HG02885 (cell line): ENCODE measurements around the gene GPR146.
A peak's percentile ranks its signal among the peaks of the same experiment; 100 is the strongest.
"Not testable (repeated sequence)": the region's sequence is repeated elsewhere in the genome, so short reads cannot be mapped to it uniquely, and the experiment has no call there.

ENCODE experiments used
- ATAC-seq: cut with Tn5 transposase; IDR thresholded peaks from one replicate; pipeline ENCODE4 v1.9.1; 2021; ENCODE audit warnings: mild to moderate bottlenecking; ENCODE audit not compliant: unreplicated experiment, poor library complexity

GPR146 gene

GRCh38 chr7:1024876-1025742 lies 19.2 kb upstream of the GPR146 start:
- ATAC-seq, result no peak

DNA sequence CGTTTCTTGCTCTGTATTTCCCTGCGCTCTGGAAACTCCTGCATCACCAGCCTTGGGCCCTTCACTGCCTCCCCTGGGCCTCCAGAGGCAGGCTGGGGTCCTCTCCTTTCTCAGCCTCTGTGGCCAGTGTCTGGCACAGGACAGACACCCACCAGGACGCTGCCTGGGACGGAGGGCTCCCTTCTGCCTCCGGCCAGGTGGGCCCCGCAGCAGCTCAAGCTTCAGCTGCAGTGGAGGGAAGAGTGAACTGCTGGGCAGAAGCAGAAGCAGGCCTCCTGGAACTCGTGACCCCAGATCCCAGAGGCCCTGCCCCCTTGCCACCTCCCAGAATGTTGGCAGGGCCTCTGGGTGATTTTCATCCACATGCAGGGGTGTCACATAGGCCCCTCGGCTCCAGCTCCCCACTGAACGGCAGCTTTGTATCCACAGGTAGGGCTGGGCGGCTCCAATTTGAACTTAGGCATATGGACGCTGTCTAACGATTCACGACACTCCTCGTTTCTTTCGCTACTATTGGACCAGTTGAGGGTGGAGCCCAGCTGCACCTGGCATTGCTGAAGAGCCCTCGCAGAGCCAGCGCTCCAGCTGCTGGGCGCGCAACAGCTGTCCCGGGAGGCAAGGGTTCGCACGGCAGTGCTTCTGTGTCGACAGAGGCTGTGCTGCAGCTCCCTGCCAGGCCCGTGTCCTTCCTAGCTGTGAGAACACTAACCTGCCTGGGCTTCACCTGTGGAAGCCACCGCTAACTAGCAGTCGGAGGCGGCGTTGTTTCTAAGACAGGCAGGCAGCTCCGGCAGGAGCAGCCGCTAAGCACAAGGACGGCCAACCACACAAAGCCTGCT lies 18.4 kb upstream of the GPR146 start:
- ATAC-seq, result no peak

DNA sequence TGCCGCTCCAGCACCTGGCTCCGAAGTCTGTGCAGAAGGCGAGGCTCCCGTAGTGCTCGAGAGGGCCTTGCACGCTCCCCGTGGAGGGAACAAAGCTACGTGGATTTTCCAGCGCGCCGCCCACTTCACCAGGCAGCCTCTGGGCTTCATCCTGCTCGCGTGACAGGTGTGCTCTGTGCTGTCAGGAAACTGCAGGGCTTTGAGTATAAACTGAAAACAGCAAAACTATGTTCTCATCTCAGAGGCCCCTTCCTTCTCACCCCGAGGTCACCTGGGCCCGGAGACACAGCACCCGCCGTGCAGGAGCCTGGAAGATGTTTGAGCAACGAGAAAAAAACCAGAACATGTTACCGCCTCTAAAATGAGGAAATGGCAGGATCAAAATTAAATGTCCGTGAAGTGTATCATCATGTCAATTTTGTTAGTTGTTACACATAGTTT lies 17.6 kb upstream of the GPR146 start:
- ATAC-seq, result no peak

- peak; percentile 2 for ATAC-seq
Measured at GRCh38 chr7:1027242-1028043, 16.9 kb upstream of the GPR146 start.

DNA sequence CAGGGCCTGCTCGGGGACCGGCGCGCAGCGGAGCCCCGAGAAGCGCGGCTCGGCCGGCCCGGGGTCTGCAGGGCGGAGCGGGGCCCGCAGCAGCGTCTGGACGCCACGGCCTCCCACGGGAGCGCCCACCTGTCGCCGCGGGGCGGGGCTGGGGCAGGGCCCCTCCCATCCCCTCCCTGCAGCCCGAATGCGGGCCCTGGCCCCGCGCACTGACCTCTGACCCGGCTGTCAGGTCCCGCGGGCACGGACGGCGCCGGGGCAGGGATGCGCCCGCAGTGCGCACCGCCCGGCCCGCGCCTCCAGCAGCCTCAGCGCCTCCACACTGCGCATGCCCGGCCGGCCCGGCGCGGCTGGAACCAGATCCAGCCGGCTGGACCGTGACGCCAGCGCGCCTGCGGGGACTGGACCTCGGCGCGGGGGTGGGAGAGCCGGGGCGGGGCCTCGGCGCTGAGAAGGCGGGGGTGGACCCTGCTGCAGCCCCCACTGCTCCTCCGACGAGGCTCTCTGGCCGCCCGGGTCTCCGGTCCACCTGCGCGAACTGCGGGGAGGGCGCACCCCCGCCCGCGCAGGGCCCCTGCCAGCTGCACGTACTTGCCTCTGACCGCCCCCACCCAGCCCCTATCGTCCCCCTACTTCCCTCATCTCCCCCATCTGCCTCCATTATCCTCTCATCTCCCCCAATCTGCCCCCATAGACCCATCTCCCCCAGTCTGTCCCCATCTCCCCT lies 16.1 kb upstream of the GPR146 start:
- peak; percentile 55 for ATAC-seq

GRCh38 chr7:1028775-1029636 lies 15.3 kb upstream of the GPR146 start:
- ATAC-seq, result no peak

GRCh38 chr7:1029637-1030443 lies 14.5 kb upstream of the GPR146 start:
- ATAC-seq, result no peak

- ATAC-seq, result no peak
Measured at GRCh38 chr7:1030444-1031070, 13.8 kb upstream of the GPR146 start.

GRCh38 chr7:1031716-1032455 lies 12.5 kb upstream of the GPR146 start:
- ATAC-seq, result no peak

DNA sequence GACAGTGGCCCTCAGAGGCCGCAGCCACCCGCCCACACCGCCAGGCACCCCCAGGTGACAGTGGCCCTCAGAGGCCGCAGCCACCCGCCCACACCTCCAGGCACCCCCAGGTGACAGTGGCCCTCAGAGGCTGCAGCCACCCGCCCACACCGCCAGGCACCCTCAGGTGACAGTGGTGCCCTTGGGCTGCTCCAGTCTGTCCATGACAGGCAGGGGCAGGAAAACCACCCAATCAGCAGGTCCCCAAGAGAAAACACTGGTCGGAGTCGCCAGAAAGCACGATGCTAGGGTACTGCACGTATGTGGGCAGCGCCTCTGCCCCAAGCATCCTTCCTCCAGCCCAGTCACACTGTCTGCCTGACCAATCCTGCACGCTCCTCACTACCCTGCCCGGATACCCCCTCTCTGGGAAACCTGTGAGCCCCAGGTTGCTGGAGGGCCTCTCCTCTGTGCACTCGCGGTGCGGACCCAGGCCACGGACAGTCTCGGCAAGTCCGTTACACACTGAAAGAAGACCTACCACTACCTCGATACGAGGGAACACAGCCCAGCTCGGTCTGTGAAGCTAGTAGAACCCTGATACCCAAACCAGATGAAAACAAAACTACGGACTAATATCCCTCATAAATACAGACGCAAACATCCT lies 11.7 kb upstream of the GPR146 start:
- ATAC-seq, result no peak

DNA sequence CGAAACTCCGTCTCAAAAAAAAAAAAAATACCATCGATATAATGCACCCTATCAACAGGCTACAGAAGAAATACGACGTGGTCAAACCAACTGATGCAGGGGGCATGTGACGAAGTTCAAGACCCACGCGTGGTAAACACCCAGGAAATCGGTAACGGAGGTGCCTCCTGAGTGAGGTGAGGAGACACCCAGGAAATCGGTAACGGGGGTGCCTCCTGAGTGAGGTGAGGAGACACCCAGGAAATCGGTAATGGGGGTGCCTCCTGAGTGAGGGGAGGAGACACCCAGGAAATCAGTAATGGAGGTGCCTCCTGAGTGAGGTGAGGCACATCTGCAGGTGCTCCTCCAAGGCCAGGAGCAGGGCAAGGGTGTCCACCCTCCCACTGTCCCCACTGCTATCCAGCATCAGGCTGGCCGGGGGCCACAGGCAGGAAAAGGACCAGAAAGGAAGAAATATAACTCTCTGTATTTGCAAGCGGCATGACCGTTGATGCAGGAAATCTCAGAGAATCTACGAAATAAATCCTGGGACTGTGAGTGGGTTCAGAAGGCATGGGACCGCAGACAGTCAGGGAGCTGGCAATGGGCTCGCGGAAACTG lies 10.7 kb upstream of the GPR146 start:
- no peak for ATAC-seq

DNA sequence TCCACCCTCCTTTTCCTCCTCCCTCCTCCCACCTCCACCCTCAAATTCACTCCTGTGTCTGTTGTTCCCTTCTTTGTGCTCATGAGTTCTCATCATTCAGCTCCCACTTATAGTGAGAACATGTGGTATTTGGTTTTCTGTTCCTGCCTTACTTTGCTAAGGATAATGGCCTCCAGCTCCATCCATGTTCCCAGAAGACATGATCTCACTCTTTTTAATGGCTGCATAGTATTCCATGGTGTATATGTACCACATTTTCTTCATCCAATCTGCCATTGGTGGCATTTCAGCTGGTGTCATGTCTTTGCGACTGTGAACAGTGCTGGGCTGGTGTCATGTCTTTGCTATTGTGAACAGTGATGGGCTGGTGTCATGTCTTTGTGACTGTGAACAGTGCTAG lies 9.6 kb upstream of the GPR146 start:
- not testable (repeated sequence) for ATAC-seq

- ATAC-seq, result not testable (repeated sequence)
Measured at GRCh38 chr7:1036164-1036928, 8.0 kb upstream of the GPR146 start.

GRCh38 chr7:1040233-1040632 lies 4.1 kb upstream of the GPR146 start:
- not testable (repeated sequence) for ATAC-seq

DNA sequence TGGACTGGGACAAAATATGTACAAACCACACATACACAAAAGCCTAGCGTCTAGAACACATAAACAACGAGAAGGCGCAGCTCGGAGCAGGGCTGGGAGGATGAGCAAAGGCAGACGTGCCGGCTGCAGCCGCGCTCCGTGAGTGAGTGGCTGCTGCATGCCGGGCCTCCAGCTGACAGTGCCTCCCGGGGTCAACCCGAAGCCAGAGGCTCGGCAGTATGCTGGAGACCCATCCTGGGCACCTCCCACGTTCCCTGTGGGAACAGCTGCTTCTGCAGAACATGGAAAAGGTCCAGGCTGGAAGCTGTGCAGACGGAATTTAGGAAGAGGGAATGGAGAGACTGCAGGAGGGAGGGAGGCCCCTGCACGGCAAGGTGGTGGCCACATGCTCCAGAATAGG lies 3.6 kb upstream of the GPR146 start:
- ATAC-seq, result no peak
